Karpas-422 (cell line): Measurements from ENCODE around the gene ARHGEF6. TPM values are rescaled to one million over a fixed set of nuclear protein-coding genes. Genes with fewer than 3 reads are reported as not detected.
"Not testable (repeated sequence)": the region's sequence is repeated elsewhere in the genome, so short reads cannot be mapped to it uniquely, and the experiment has no call there.

Experiments used
- DNase-seq: peaks from one replicate; pipeline ENCODE4 v3.0.0-alpha.2; 2015
- H2AFZ ChIP-seq: fragments of 200-600 bp; sonication (generic); 2 replicates; pipeline ENCODE4 v1.6.1; 2014; ENCODE audit warnings: antibody characterized with exemption, low read length, mixed read lengths
- H3K27ac ChIP-seq: fragments of 200-600 bp; sonication (generic); 2 replicates; pipeline ENCODE4 v1.5.1; 2014; ENCODE audit warnings: mild to moderate bottlenecking, low read length, moderate library complexity
- H3K27me3 ChIP-seq: fragments of 200-600 bp; sonication (generic); 2 replicates; pipeline ENCODE4 v1.6.1; 2014; ENCODE audit warnings: low read length, mixed read lengths
- H3K36me3 ChIP-seq: fragments of 200-600 bp; sonication (generic); 2 replicates; pipeline ENCODE4 v1.6.1; 2014; ENCODE audit warnings: low read length, mixed read lengths; ENCODE audit not compliant: insufficient read depth
- H3K4me1 ChIP-seq: fragments of 200-600 bp; sonication (generic); 2 replicates; pipeline ENCODE4 v1.6.1; 2014; ENCODE audit warnings: mild to moderate bottlenecking, low read length, mixed read lengths
- H3K4me2 ChIP-seq: fragments of 200-600 bp; sonication (generic); 2 replicates; pipeline ENCODE4 v1.6.1; 2014; ENCODE audit warnings: low read length, low read depth, mild to moderate bottlenecking; ENCODE audit not compliant: poor library complexity, severe bottlenecking
- H3K4me3 ChIP-seq: fragments of 200-600 bp; sonication (generic); 2 replicates; pipeline ENCODE4 v1.5.1; 2014; ENCODE audit warnings: mild to moderate bottlenecking, antibody characterized with exemption, low read length, mixed read lengths
- H3K79me2 ChIP-seq: fragments of 200-600 bp; sonication (generic); 2 replicates; pipeline ENCODE4 v1.6.1; 2014; ENCODE audit warnings: mild to moderate bottlenecking, low read length, mixed read lengths
- H3K9ac ChIP-seq: fragments of 200-600 bp; sonication (generic); 2 replicates; pipeline ENCODE4 v1.6.0; 2014; ENCODE audit warnings: low read length
- H3K9me2 ChIP-seq: fragments of 200-600 bp; sonication (generic), shearing (Covaris generic); replicated peaks from 2 replicates; pipeline ENCODE4 v1.6.0; 2014; ENCODE audit warnings: mild to moderate bottlenecking, low read length, moderate library complexity; ENCODE audit not compliant: insufficient read depth
- H3K9me3 ChIP-seq: fragments of 300-700, 200-600 bp; sonication (generic); 2 replicates; pipeline ENCODE4 v1.6.1; 2014; ENCODE audit warnings: low read length, mixed read lengths
- H4K20me1 ChIP-seq: fragments of 200-600 bp; sonication (generic); 2 replicates; pipeline ENCODE4 v1.6.1; 2014; ENCODE audit warnings: mild to moderate bottlenecking, antibody characterized with exemption, low read length, low read depth; ENCODE audit not compliant: insufficient read depth
- total RNA-seq: library from RNA; depleted of rRNA; stranded (reverse); fragments of >200 nt; shearing (Covaris generic); gene quantifications from 2 replicates; pipeline ENCODE4 v1.2.3, GENCODE V29; 2014; ENCODE audit warnings: low replicate concordance

ARHGEF6 gene
- total RNA-seq, 1 experiment from 2014 or later, result 2.6 TPM

DNA sequence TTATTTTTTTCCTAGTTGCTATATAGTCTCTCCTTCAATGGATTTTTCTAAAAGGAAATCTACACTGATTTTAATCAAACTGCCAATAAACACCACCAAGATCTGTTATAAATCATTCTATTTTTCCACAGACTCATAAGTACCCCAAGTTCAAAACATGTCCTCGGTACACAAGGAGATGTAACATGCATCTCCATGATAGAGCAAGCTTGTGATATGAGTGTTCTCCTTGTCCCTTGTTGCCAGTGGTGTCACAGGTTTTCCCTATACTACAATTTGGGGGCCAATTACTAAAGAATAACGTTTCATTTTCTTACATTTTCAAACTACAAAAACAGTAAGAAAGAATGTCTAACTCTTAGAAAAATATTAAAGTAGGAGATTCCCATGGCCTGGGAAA lies 491 bp downstream of the ARHGEF6 start:
- no peak for DNase-seq
- H3K4me1 ChIP-seq, result peaks cover 3% of the 10 kb centered on the region; the same call in 1 of the 2 replicates
- H3K79me2 ChIP-seq, result no peaks in the 10 kb centered on the region
- H3K27ac ChIP-seq, result no peak overlapping the region
- peak overlapping the region; percentile 80; the same call in 1 of the 2 replicates for H2AFZ ChIP-seq
- H3K27me3 ChIP-seq, result no peaks in the 10 kb centered on the region
- peak overlapping the region; percentile 21; the same call in 1 of the 2 replicates for H3K9ac ChIP-seq
- H3K4me2 ChIP-seq, result peak overlapping the region; percentile 44
- no peaks in the 10 kb centered on the region for H3K36me3 ChIP-seq
- H3K4me3 ChIP-seq, result peak overlapping the region; percentile 16; the same call in 1 of the 2 replicates
- H4K20me1 ChIP-seq, result no peaks in the 10 kb centered on the region
- H3K9me2 ChIP-seq, result no peaks in the 10 kb centered on the region
- H3K9me3 ChIP-seq, result no peaks in the 10 kb centered on the region

DNA sequence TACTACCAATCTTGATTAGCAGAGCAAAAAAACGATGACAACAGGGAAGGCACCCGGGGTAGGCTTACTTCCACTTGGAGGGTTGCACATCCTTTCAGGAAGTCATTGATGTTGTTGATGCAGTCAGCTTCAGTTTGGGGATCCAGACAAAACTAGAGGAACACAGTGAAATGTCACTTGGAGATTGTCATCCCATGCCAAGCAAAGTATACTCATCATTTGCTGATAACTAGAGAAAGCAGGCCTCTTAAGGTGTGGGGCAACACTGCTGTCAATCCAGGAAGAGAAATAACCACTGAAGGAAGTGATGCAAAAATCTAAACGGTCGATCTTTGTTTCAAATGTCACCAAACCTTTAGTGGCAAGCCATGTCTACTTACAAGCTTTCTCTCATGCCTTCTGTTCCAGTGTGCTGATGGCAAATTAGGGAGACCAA lies 1.4 kb downstream of the ARHGEF6 start:
- Histone ChIP-seq H3K79me2 (no peaks in the 10 kb centered on the region), H3K27ac (no peak overlapping the region), H3K9me3 (no peaks in the 10 kb centered on the region), H3K9ac (no peak overlapping the region), H3K4me3 (no peak overlapping the region), H3K4me1 (peaks cover 3% of the 10 kb centered on the region; the same call in 1 of the 2 replicates), H3K9me2 (no peaks in the 10 kb centered on the region), H3K36me3 (no peaks in the 10 kb centered on the region), H2AFZ (no peak overlapping the region), H3K4me2 (no peak overlapping the region), H4K20me1 (no peaks in the 10 kb centered on the region), H3K27me3 (no peaks in the 10 kb centered on the region)
- no peak for DNase-seq

DNA sequence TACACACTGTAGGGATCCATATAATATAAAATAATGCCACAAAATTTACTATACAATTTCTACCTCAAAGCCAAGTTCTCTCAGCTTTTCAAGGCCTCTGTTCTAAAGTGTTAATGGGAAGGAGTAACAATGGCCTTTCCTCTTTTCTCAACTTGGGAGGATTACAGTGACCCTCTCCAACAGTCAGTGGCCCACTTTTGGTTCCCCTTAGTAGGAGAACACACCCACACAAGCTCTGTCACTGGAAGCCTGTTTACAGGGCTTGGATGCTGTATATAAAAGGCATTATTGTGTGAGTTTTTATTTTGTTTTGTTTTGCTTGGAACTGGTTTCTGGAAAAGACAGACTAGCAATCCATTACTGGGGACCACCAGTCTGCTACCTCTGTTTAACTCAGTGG lies 1.8 kb downstream of the ARHGEF6 start:
- no peak for DNase-seq
- Histone ChIP-seq H3K4me2 (no peak overlapping the region), H3K4me3 (no peak overlapping the region), H2AFZ (no peak overlapping the region), H4K20me1 (no peaks in the 10 kb centered on the region), H3K9me2 (no peaks in the 10 kb centered on the region), H3K36me3 (no peaks in the 10 kb centered on the region), H3K4me1 (peaks cover 3% of the 10 kb centered on the region; the same call in 1 of the 2 replicates), H3K9ac (no peak overlapping the region), H3K27me3 (no peaks in the 10 kb centered on the region), H3K27ac (no peak overlapping the region), H3K79me2 (no peaks in the 10 kb centered on the region), H3K9me3 (no peaks in the 10 kb centered on the region)

DNA sequence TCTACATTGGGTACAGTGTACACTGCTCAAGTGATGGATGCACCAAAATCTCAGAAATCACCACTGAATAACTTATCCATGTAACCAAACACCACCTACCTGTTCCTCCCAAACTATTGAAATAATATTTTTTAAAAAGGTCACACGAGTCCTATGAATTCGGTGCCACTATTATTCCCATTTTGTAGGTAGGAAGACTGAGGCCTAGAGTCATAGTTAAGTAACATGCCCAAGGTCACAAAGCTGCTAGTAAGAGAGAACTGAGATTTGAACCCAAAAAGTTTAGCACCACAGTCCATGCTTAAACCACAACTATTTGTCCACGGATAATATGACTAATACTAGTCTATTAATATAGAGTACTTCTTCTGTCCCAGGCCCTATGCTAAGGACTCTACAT lies 2.7 kb downstream of the ARHGEF6 start:
- Histone ChIP-seq H3K79me2 (no peaks in the 10 kb centered on the region), H3K9me3 (no peaks in the 10 kb centered on the region), H3K4me3 (no peak overlapping the region), H4K20me1 (no peaks in the 10 kb centered on the region), H3K4me2 (no peak overlapping the region), H3K27me3 (no peaks in the 10 kb centered on the region), H2AFZ (no peak overlapping the region), H3K4me1 (peaks cover 3% of the 10 kb centered on the region; the same call in 1 of the 2 replicates), H3K9me2 (no peaks in the 10 kb centered on the region), H3K9ac (no peak overlapping the region), H3K36me3 (no peaks in the 10 kb centered on the region), H3K27ac (no peak overlapping the region)
- DNase-seq, result no peak

DNA sequence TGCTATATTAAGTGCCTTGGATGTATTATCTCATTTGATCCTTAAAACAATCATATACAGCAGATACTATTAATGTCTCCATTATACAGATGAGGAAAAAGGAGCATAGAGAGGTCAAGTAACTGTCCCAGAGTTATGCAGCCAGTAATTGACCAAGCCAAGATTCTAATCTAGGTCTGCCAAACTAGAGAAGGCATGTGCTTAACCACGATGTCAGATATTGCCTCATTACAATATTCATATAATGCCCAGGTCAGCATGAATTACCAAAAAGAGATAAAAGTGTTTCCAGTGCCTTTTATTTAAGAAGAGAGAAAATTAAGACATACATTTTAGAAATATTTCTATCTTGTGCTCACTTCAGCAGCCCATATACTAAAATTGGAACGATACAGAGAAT lies 7.1 kb downstream of the ARHGEF6 start:
- Histone ChIP-seq H3K4me3 (no peak overlapping the region), H3K36me3 (no peaks in the 10 kb centered on the region), H3K9me3 (no peaks in the 10 kb centered on the region), H3K9me2 (no peaks in the 10 kb centered on the region), H2AFZ (no peak overlapping the region), H4K20me1 (no peaks in the 10 kb centered on the region), H3K27ac (no peak overlapping the region), H3K9ac (no peak overlapping the region), H3K79me2 (no peaks in the 10 kb centered on the region), H3K4me1 (no peaks in the 10 kb centered on the region), H3K27me3 (no peaks in the 10 kb centered on the region), H3K4me2 (no peak overlapping the region)
- no peak for DNase-seq

DNA sequence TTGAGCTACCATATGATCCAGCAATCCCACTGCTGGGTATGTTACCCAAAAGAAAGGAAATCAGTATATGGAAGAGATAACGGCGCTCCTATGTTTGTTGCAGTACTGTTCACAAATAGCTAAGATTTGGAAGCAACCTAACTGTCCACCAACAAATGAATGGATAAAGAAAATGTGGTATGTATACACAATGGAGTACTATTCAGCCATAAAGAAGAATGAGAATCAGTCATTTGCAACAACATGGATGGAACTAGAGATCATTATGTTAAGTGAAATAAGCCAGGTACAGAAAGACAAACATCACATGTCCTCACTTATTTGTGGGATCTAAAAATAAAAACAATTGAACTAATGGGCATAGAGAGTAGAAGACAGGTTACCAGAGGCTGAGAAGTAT lies 8.9 kb downstream of the ARHGEF6 start:
- H2AFZ ChIP-seq, H3K4me2 ChIP-seq, H3K9me2 ChIP-seq, H3K27ac ChIP-seq, H3K4me3 ChIP-seq, H3K27me3 ChIP-seq, H3K9me3 ChIP-seq, H3K9ac ChIP-seq, DNase-seq, H4K20me1 ChIP-seq, H3K36me3 ChIP-seq, H3K4me1 ChIP-seq, H3K79me2 ChIP-seq: not testable (repeated sequence)

DNA sequence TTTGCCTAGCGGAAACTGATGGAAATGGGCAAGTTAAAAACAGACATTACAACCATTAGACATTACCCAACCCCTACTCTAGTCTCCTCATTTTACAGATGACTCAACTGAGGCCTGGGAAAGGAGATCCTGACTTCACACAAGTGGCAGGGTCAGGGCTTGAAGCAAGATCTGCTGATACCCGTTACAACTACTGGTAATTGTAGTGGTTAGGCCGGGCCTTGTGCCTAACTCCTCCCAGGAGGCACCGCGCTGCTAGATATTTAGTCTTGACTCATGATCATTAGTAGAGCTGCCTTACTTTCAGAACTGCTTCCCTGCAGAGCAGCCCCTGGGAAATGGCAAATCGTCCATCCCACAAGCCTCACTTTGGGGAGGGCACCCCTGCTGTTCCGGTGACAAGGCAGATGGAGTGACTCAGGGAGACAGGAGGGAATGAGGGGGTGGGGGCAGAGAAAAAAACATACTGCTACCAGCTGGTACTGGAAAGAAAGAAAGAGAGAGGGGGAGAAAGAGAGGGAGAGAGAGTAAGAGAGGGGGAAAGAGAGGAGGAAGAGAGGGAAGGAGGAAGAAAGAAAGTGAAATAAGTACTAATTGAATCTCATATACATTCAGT lies 12.2 kb downstream of the ARHGEF6 start:
- no peak overlapping the region for H3K9ac ChIP-seq

DNA sequence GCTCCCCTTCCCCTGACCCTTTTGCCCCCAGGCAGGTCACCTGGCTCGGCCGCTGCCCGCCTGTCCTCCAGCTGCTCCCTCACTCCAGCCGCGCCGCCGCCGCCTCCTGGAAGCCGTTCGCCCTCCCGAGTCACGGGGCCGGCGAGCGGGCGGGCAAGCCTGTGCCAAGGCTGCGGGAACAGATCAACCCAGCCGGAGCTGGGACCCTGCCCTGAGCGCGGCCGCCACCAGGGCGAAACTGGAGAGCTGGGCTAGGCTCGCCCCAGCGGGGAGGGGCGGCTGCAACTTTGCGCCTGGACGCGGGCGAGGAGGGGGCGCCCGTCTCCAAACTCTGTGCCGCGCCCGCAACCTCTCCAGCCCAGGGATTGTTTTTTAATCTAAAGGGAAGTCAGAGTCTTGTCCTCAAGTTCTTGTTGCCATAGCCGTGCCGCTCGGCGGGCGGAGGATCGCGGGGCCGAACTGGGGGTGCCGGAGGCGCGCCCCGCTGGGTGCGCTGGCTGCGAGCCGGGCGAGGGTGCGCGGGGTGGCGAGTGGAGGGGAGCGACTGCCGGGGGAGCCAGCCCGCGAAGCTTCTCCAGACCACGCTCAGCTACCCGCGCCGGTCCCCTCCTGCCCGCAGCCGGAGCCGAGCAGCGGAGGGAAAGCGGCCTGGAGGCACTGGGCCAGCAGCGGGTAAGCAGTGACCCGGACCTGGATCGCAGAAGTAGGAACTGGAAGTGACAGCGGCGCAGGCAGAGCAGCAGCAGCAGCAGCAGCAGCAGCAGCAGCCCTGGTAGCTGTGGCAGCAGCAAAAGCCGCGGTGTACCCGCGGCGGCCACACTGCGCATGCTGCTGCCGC lies 13.4 kb downstream of the ARHGEF6 start:
- no peaks in the 10 kb centered on the region for H3K4me1 ChIP-seq
- no peak overlapping the region for H3K27ac ChIP-seq
- peak; percentile 70 for DNase-seq
- H3K4me3 ChIP-seq, result peak overlapping the region; percentile 71
- H3K9me3 ChIP-seq, result 0 out of 2 replicates have a peak, but pooled peaks cover 5% of the 10 kb centered on the region
- H3K79me2 ChIP-seq, result no peaks in the 10 kb centered on the region
- no peaks in the 10 kb centered on the region for H4K20me1 ChIP-seq
- H2AFZ ChIP-seq, result peak overlapping the region; percentile 84
- H3K9me2 ChIP-seq, result no peaks in the 10 kb centered on the region
- no peaks in the 10 kb centered on the region for H3K27me3 ChIP-seq
- H3K9ac ChIP-seq, result peak overlapping the region; percentile 60
- H3K36me3 ChIP-seq, result no peaks in the 10 kb centered on the region
- H3K4me2 ChIP-seq, result peak overlapping the region; percentile 77

More for the DNA sequence above, 12.2 kb downstream of the ARHGEF6 start:
- H3K27me3 ChIP-seq, result no peaks in the 10 kb centered on the region
- H4K20me1 ChIP-seq, result no peaks in the 10 kb centered on the region
- H3K9me2 ChIP-seq, result no peaks in the 10 kb centered on the region
- no peak for DNase-seq
- H3K79me2 ChIP-seq, result no peaks in the 10 kb centered on the region
- no peak overlapping the region for H3K4me3 ChIP-seq
- no peak overlapping the region for H3K4me2 ChIP-seq
- 0 out of 2 replicates have a peak, but pooled peaks cover 5% of the 10 kb centered on the region for H3K9me3 ChIP-seq
- H3K27ac ChIP-seq, result no peak overlapping the region
- no peaks in the 10 kb centered on the region for H3K36me3 ChIP-seq
- H2AFZ ChIP-seq, result no peak overlapping the region
- H3K4me1 ChIP-seq, result no peaks in the 10 kb centered on the region
